Lung (tissue), 12 donors: ENCODE measurements around the gene SLC12A7. TPM values are rescaled to one million over a fixed set of nuclear protein-coding genes. Genes with fewer than 3 reads are reported as not detected.

ENCODE experiments used
- ATAC-seq: fragments of 200-7000 bp; cut with Tn5 transposase; one replicate; pipeline ENCODE4 v1.9.1; 2020; ENCODE audit warnings: moderate number of reproducible peaks; ENCODE audit not compliant: insufficient read depth, low FRiP score
- DNase-seq, 3 donors: peaks; one replicate each; pipeline ENCODE4 v3.0.0-alpha.2; 2013 to 2017
- H3K27ac ChIP-seq, 2 donors: one replicate each; pipeline ENCODE4 v1.5.1; 2013; ENCODE audit warnings: mild to moderate bottlenecking in 2 of 2, moderate library complexity in 2 of 2, control low read depth in 1 of 2, inconsistent platforms in 1 of 2, low read depth in 1 of 2, low read length in 1 of 2
- H3K27me3 ChIP-seq, 3 donors: one replicate each; pipeline ENCODE4 v1.5.1; 2013; ENCODE audit warnings: low read length in 2 of 3; ENCODE audit not compliant: control insufficient read depth in 3 of 3, insufficient read depth in 3 of 3
- H3K36me3 ChIP-seq, 4 donors: one replicate each; pipeline ENCODE4 v1.5.1; 2013; ENCODE audit warnings: low read length in 4 of 4, mild to moderate bottlenecking in 1 of 4, moderate library complexity in 1 of 4; ENCODE audit not compliant: control insufficient read depth in 4 of 4, insufficient read depth in 4 of 4
- H3K4me1 ChIP-seq, 5 donors: one replicate each; pipeline ENCODE4 v1.5.1; 2013; ENCODE audit warnings: low read length in 5 of 5, mild to moderate bottlenecking in 2 of 5, moderate library complexity in 1 of 5; ENCODE audit not compliant: control insufficient read depth in 5 of 5, insufficient read depth in 5 of 5
- H3K4me3 ChIP-seq: one replicate; pipeline ENCODE4 v1.5.1; 2013; ENCODE audit warnings: mild to moderate bottlenecking, control low read depth, moderate library complexity
- H3K9ac ChIP-seq, 2 donors: one replicate each; pipeline ENCODE4 v1.5.1; 2013; ENCODE audit warnings: low read length in 2 of 2, control low read depth in 1 of 2; ENCODE audit not compliant: insufficient read depth in 1 of 2
- H3K9me3 ChIP-seq, 4 donors: one replicate each; pipeline ENCODE4 v1.5.1; 2013; ENCODE audit warnings: low read length in 3 of 4, mild to moderate bottlenecking in 1 of 4, moderate library complexity in 1 of 4; ENCODE audit not compliant: control insufficient read depth in 4 of 4, insufficient read depth in 3 of 4
- WGBS, 2 donors: extraction: QIAGEN DNeasy Blood & Tissue Kit; methylation state at CpG; one replicate each; pipeline ENCODE4 v1.1.7; 2013; 5-methylcytosine and 5-hydroxymethylcytosine counted together
- polyA plus RNA-seq, 2 donors: library from polyadenylated mRNA; stranded (reverse); fragments of 200-250 nt; gene quantifications; one replicate each; pipeline ENCODE4 v1.2.1, GENCODE V29; 2013
- total RNA-seq, 2 donors: library from RNA; depleted of rRNA in 1 of 2; stranded (reverse); fragments of >200 nt in 1 of 2; gene quantifications; one replicate each; pipeline ENCODE4 v1.2.1, GENCODE V29; 2014 to 2021
- TF ChIP-seq, protein P1 (sequence below): IDR thresholded peaks from 2 replicates; pipeline ENCODE4 v1.5.1; 2012; ENCODE audit warnings: mild to moderate bottlenecking; ENCODE audit errors: control extremely low read depth, extremely low read depth
- donor health status: control.
- donor health status: control.
- donor health status: Bipolar disorder and iron deficiency.
- donor health status: healthy.
- donor health status: DM: yes; HTN: yes; CAD: no.

SLC12A7 gene
- total and polyA plus RNA-seq, 4 donors = 14.8 to 50.4 (median 39.8) TPM

DNA sequence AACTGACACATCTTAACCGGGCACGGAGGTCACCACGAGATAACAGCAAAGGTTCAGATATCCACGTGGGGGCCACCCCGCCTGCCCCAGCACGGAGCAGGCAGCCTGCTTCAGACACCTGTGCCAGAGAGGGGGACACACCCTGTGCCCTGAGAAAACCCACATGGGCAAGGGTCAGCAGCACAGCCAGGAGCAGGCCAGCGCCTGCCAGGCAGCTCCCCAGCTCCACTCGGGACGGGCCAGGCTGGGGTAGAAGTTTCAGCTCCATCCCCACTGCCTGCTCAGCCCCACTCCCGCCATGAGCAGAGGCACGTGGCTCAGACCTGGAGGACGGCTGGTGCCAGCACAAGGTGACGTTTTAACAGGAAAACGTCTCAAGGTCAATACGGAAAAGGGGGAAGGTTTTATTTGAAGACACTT is 22.2 kb downstream of the SLC12A7 start:
- TF ChIP-seq, protein P1, sequence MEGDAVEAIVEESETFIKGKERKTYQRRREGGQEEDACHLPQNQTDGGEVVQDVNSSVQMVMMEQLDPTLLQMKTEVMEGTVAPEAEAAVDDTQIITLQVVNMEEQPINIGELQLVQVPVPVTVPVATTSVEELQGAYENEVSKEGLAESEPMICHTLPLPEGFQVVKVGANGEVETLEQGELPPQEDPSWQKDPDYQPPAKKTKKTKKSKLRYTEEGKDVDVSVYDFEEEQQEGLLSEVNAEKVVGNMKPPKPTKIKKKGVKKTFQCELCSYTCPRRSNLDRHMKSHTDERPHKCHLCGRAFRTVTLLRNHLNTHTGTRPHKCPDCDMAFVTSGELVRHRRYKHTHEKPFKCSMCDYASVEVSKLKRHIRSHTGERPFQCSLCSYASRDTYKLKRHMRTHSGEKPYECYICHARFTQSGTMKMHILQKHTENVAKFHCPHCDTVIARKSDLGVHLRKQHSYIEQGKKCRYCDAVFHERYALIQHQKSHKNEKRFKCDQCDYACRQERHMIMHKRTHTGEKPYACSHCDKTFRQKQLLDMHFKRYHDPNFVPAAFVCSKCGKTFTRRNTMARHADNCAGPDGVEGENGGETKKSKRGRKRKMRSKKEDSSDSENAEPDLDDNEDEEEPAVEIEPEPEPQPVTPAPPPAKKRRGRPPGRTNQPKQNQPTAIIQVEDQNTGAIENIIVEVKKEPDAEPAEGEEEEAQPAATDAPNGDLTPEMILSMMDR = no peak
- Histone ChIP-seq H3K9ac (no peak overlapping the region), H3K9me3 (no peaks in the 10 kb centered on the region), H3K4me3 (no peak overlapping the region), H3K4me1 (peaks cover 0 to 8% (median 4%) of the 10 kb centered on the region in 5 donors), H3K27ac (peak overlapping the region in 1 of 2 donors; percentile 81), H3K27me3 (no peaks in the 10 kb centered on the region), H3K36me3 (peaks cover 5 to 76% (median 20%) of the 10 kb centered on the region in 4 donors)
- 81 to 83% methylated on average over 15 of the region's 15 CpGs for WGBS, 2 donors
- DNase-seq (no peak), ATAC-seq (no peak)

DNA sequence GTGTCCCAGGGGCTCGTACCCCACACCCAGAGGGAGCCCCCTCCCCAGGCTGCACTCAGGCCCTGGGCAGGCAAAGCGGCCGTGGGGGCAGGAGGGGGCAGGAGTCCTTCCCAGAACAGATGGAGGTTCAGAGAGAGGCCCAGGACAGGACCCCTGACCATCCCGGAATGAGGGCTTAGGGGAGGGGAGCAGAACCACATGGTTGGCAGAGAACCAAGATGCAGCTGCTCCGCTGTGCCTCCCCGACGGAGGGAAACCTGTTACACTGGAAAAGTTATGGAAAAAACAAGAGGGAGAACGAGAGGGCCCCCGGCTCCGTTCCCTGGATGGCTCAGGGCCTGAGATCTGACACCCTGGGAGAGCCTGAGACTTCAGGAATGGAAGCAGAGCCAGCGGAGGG is 22.7 kb downstream of the SLC12A7 start:
- Histone ChIP-seq H3K27ac (no peak overlapping the region), H3K9me3 (no peaks in the 10 kb centered on the region), H3K36me3 (peaks cover 5 to 79% (median 20%) of the 10 kb centered on the region in 4 donors), H3K4me1 (peaks cover 0 to 8% (median 4%) of the 10 kb centered on the region in 5 donors), H3K27me3 (no peaks in the 10 kb centered on the region), H3K4me3 (no peak overlapping the region), H3K9ac (peak overlapping the region in 1 of 2 donors; percentile 2)
- DNase-seq (peak in 1 of 3 donors; percentile 30), ATAC-seq (no peak)
- TF ChIP-seq, protein P1 = no peak
- 83 to 84% methylated on average over 11 of the region's 11 CpGs for WGBS, 2 donors

DNA sequence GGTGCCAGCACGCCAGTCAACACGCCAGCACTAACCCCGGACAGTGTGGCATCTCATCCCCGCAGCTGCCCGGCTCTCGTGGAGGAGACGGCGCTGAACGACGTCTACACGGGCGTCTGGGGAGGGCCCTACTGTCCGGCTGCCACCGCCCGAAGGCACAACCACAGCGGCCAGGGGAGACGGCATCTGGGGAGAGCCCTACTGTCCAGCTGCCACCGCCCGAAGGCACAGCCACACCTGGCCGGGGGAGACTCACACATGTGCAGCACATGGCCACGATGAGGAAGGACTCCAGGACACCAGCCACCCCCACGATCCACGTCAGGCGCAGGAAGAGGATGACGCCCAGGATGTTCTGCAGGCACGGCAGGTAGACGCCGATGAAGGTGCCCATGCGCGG is 23.1 kb downstream of the SLC12A7 start:
- Histone ChIP-seq H3K36me3 (peaks cover 5 to 80% (median 19%) of the 10 kb centered on the region in 4 donors), H3K4me1 (peaks cover 0 to 8% (median 4%) of the 10 kb centered on the region in 5 donors), H3K9me3 (no peaks in the 10 kb centered on the region), H3K4me3 (no peak overlapping the region), H3K27me3 (no peaks in the 10 kb centered on the region), H3K27ac (no peak overlapping the region), H3K9ac (no peak overlapping the region)
- TF ChIP-seq, protein P1 = no peak
- ATAC-seq (no peak), DNase-seq (no peak)
- 97% methylated on average over 30 of the region's 30 CpGs for WGBS, 2 donors

DNA sequence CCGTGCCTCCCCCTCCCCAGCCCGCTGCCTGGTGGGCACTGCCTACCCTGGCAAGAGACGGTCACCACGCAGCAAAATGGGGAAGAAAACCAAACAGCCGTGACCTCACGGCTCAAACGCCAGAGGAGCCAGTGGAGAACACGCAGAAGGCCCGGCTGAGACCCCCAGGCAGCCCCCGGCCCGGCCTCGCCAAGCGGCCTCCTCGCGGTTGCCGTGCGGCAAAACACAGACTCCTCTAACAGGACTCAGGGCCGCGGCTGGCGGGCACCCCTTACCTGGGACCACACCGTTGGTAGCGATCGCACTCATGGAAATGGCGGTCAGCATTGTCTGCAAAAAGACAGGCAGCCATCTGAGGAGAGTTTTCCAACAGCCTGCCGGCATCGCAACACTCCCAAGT is 23.8 kb downstream of the SLC12A7 start:
- peaks cover 0 to 8% (median 4%) of the 10 kb centered on the region in 5 donors for H3K4me1 ChIP-seq
- no peaks in the 10 kb centered on the region for H3K9me3 ChIP-seq
- WGBS, 2 donors = 96 to 97% methylated on average over 26 of the region's 26 CpGs
- H3K4me3 ChIP-seq = no peak overlapping the region
- no peak overlapping the region for H3K9ac ChIP-seq
- TF ChIP-seq, protein P1 = no peak
- no peak for ATAC-seq
- H3K27me3 ChIP-seq = no peaks in the 10 kb centered on the region
- H3K36me3 ChIP-seq = peaks cover 3 to 80% (median 17%) of the 10 kb centered on the region in 4 donors
- H3K27ac ChIP-seq = no peak overlapping the region
- no peak for DNase-seq
